ENCODE results near the gene BBOX1. TPM values are rescaled to one million over a fixed set of nuclear protein-coding genes. Genes with fewer than 3 reads are reported as not detected.

BBOX1 gene
- total and polyA plus RNA-seq, 2 of the 8 experiments (the other 6 are each of a cell fraction or from before 2014, with no cell fraction given) = not detected

GRCh38 chr11:27011560-27012233 lies 28.9 kb upstream of the BBOX1 start:
- Histone ChIP-seq H4K20me1 (replicated peaks in 1 of 2; ENCODE audit: control insufficient read depth in 1 of 2, insufficient read depth in 2 of 2, low read length in 2 of 2) (no peaks in the 10 kb centered on the region), H3K56ac (replicated peaks; ENCODE audit: insufficient read length, low read depth, low read length) (no peak overlapping the region), H2BK5ac (ENCODE audit: low read depth, low read length) (no peak overlapping the region), H3K36me3 (ENCODE audit: control insufficient read depth in 2 of 4, insufficient read depth in 4 of 4, low read length in 3 of 4) (no peaks in the 10 kb centered on the region), H3K27me3 (replicated peaks in 1 of 4; ENCODE audit: control insufficient read depth in 3 of 4, extremely low read depth in 1 of 4, insufficient read depth in 3 of 4, low read length in 3 of 4) (no peaks in the 10 kb centered on the region), H3K23ac (ENCODE audit: insufficient read length) (no peak overlapping the region), H3K9ac (replicated peaks in 1 of 4; ENCODE audit: extremely low read depth in 1 of 4, low read depth in 3 of 4, low read length in 3 of 4) (no peak overlapping the region), H4K8ac (ENCODE audit: extremely low read depth, insufficient read depth, low read length) (no peak overlapping the region), H3K14ac (ENCODE audit: insufficient read length) (no peak overlapping the region), H4K5ac (ENCODE audit: insufficient read length, low read depth, low read length) (no peak overlapping the region), H2AK5ac (ENCODE audit: low read depth, low read length) (no peak overlapping the region), H3K79me1 (ENCODE audit: low read depth, low read length) (no peaks in the 10 kb centered on the region), H2BK20ac (ENCODE audit: low read length) (no peak overlapping the region), H3K18ac (ENCODE audit: extremely low read depth, low read length) (no peak overlapping the region), H3K4me1 (replicated peaks in 1 of 4; ENCODE audit: control insufficient read depth in 3 of 4, insufficient read depth in 4 of 4, low read length in 3 of 4) (no peaks in the 10 kb centered on the region), H2BK15ac (ENCODE audit: low read length) (no peak overlapping the region), H3K4me2 (ENCODE audit: insufficient read depth in 1 of 2, low read depth in 2 of 2, low read length in 2 of 2) (no peak overlapping the region), H2AFZ (ENCODE audit: low read length) (no peak overlapping the region), H4K91ac (replicated peaks; ENCODE audit: insufficient read length, low read length) (no peak overlapping the region), H3K9me3 (ENCODE audit: insufficient read depth in 2 of 2, low read depth in 1 of 2, low read length in 1 of 2) (no peaks in the 10 kb centered on the region), H3K27ac (ENCODE audit: low read depth, low read length) (no peak overlapping the region), H3K4ac (replicated peaks; ENCODE audit: insufficient read length, low read depth, low read length) (no peak overlapping the region), H3K4me3 (ENCODE audit: extremely low read depth in 1 of 4, insufficient read depth in 2 of 4, low read depth in 3 of 4, low read length in 4 of 4) (no peak overlapping the region), H3K23me2 (ENCODE audit: low read depth, low read length) (no peaks in the 10 kb centered on the region), H2BK120ac (replicated peaks; ENCODE audit: low read depth, low read length) (no peak overlapping the region), H2BK12ac (ENCODE audit: low read depth, low read length) (no peak overlapping the region), H3K79me2 (ENCODE audit: control insufficient read depth in 1 of 2, insufficient read depth in 2 of 2, low read length in 2 of 2) (no peaks in the 10 kb centered on the region)
- TF ChIP-seq SIX5 (IDR thresholded peaks at IDR 0.05; ENCODE audit: low read depth, low read length) (no peak), RXRA (IDR thresholded peaks at IDR 0.05; ENCODE audit: insufficient read depth, low read depth, low read length) (no peak)
- no peak for DNase-seq (ENCODE audit: low read depth in 1 of 2, low spot score in 2 of 2)
- ChIA-PET POLR2A (ENCODE audit: partially characterized antibody) (no interaction called here), CTCF (ENCODE audit: partially characterized antibody) (interaction anchor here (1.2 to 1.4 kb wide), 2 partner anchors 9 to 147 kb away, joined by 3 read pairs; no protein-coding TSS in a partner anchor)
- FAIRE-seq = no peak
- 84% methylated on average over 4 of the region's 4 CpGs; no CpG with 5 or more reads in 1 of the 2 experiments for WGBS, 2 experiments (ENCODE audit: extremely low coverage in 1 of 2, insufficient coverage in 1 of 2, insufficient read length in 1 of 2, insufficient replicate concordance in 2 of 2, low coverage in 1 of 2, low lambda C conversion rate in 2 of 2, missing lambda C conversion rate in 1 of 2)

Measured in H1 (cell line).